HG03103 (cell line): ENCODE measurements around the gene SNAP47.
"Not testable (repeated sequence)": the region's sequence is repeated elsewhere in the genome, so short reads cannot be mapped to it uniquely, and the experiment has no call there.

Experiments
- ATAC-seq: cut with Tn5 transposase; IDR thresholded peaks from one replicate; pipeline ENCODE4 v1.9.1; 2021; ENCODE audit warnings: low read depth; ENCODE audit not compliant: unreplicated experiment

Gene SNAP47, protein sequence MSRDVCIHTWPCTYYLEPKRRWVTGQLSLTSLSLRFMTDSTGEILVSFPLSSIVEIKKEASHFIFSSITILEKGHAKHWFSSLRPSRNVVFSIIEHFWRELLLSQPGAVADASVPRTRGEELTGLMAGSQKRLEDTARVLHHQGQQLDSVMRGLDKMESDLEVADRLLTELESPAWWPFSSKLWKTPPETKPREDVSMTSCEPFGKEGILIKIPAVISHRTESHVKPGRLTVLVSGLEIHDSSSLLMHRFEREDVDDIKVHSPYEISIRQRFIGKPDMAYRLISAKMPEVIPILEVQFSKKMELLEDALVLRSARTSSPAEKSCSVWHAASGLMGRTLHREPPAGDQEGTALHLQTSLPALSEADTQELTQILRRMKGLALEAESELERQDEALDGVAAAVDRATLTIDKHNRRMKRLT

GRCh38 chr1:227734856-227735538 is at the start of gene SNAP47, which contains the start of gene JMJD4:
SNAP47 (plus strand) TSS chr1:227735435; CDS start chr1:227747737, 12,302 bp downstream.
JMJD4 (minus strand) TSS chr1:227735302; CDS start chr1:227735273, 29 bp downstream.
- peak; percentile 90 for ATAC-seq

DNA sequence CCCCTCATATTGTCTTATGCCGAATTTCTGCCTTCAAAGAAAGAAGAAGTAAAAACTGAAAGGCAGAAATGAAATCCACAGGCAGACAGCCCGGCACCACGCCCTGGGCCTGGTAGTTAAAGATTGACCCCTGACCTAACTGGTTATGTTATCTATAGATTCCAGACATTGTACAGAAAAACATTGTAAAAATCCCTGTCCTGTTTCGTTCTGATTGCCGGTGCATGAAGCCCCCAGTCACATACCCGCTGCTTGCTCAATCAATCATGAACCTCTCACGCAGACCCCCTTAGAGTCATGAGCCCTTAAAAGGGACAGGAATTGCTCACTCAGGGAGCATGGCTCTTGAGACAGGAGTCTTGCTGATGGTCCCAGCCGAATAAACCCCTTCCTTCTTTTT is 49.4 kb upstream of the SNAP47 start:
- no peak for ATAC-seq

- no peak for ATAC-seq
Measured at GRCh38 chr1:227697321-227697864, 37.8 kb upstream of the SNAP47 start.

DNA sequence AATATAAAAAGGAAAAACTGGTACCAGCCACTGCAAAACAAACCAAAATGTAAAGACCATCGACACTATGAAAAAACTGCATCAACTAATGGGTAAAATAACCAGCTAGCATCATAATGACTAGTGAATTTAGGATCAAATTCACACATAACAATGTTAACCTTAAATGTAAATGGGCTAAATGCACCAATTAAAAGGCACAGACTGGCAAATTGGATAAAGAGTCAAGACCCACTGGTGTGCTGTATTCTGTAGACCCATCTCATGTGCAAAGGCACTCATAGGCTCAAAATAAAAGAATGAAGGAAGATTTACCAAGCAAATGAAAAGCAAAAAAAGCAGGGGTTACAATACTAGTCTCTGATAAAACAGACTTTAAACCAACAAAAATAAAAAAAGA is 33.6 kb upstream of the SNAP47 start:
- not testable (repeated sequence) for ATAC-seq

- ATAC-seq = no peak
Measured at GRCh38 chr1:227707846-227708245, 27.4 kb upstream of the SNAP47 start.

DNA sequence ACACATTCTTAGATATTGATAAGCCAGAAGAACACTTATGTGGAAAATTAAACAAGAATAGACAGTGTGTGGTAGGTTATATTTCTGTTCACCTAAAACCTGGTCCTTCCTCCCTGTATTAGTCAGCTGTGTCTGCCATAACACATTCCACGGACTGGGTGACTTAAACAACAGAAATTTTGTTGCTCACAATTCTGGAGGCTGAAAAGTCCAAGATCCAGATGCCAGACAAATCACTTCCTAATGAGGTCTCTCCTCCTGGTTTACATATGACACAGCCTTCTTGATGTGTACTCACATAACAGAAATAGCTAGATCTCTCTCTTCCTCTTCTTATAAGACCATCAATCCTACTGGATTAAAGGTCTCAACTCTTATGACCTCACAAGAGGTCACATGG is 25.8 kb upstream of the SNAP47 start:
- no peak for ATAC-seq

GRCh38 chr1:227710474-227710873 is 24.8 kb upstream of the SNAP47 start:
- ATAC-seq = not testable (repeated sequence)

DNA sequence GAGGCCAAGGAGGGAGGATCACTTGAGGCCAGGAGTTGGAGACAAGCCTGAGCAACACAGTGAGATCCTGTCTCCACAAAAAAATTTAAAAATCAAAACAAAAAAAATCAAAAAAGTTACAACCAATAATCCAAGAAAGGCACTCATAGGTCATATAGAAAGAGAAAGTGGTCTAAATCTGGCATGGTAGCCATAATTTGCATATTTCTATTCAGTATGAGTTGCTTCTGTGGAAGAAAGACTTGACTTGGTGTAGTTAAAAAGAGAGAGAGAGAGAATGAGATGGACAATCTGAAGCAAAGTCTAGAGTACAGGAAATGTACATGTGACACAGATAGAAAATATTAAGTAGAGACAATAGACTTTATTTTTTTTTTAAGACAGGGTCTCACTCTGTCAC is 22.6 kb upstream of the SNAP47 start:
- no peak for ATAC-seq

DNA sequence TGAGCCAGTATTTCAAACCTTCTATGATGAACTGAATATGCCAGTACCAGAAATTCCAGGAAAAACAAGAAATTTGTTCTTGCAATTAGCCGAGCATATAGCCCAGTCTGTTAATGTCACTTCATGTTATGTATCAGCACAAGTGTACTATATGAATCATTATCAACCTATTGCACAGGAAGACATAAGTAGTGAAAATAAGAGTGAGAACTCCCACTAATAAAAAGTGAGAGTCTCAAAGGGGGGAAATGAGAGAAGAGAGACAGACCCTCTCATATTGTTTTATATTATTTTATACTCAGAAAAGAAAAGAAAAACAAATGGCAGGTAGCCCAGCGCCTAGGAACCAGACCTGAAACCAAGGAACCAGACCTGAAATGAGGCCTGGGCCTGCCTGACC is 16.3 kb upstream of the SNAP47 start:
- ATAC-seq = no peak

GRCh38 chr1:227723474-227723873 is 11.8 kb upstream of the SNAP47 start:
- ATAC-seq = no peak

GRCh38 chr1:227725046-227725445 is 10.2 kb upstream of the SNAP47 start:
- no peak for ATAC-seq

DNA sequence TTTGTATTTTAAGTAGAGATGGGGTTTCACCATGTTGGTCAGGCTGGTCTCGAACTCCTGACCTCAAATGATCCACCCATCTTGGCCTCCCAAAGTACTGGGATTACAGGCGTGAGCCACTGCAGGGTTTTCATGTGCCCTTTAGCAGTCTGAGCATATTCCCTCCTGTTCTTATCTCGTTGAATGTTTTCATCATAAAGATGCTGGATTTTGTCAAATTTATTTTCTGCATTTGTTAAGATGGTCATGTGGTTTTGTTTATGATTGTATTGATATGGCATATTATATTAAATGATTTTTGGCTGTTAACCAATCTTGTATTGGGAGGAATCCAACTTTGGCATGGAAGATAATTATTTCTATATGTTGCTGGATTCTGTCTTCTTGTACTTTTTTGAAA is 8.9 kb upstream of the SNAP47 start:
- no peak for ATAC-seq

GRCh38 chr1:227726924-227727599 is 8.2 kb upstream of the SNAP47 start:
- no peak for ATAC-seq

DNA sequence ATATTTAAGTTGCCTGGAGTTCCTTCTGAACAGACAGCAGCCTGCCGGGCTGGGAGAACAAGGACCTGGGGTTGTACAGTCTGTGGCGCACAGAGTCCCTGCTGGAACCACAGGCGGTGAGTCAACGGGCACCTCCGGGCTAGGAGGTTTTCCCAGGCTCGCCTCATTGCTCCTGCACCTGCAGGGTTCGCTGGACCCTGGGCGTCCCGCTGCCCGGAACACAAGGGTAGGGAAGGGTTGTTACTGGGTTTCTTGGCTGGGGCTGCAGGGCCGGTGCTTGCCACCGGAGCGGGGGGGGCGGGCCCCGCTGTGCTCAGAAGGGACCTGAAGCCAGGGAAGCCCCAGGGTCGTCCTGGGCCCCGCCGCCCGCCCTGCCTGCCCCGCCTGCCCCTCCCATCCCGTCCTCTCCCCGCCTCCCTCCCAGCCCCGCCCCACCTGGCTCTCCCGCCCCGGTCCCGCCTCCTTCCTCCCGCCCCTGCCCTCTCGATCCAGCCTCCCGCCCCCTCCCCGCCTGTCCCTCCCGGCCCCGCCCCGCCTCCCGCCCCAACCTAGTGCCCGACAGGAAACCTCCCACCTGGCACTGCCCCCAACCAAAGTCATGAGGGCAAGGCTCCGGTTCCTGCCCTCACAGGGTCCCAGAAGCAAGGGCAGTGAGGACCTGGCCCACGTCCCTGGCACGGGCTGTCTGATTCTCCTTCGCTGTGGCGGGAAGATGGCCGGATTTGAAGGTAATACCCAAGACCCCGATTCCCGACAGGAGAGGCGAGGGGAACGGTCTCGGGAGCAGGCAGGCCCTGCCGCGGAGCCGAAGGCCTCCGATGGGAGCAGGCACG is 7.0 kb upstream of the SNAP47 start:
- ATAC-seq = no peak

GRCh38 chr1:227728892-227729143 is 6.4 kb upstream of the SNAP47 start:
- ATAC-seq = no peak

DNA sequence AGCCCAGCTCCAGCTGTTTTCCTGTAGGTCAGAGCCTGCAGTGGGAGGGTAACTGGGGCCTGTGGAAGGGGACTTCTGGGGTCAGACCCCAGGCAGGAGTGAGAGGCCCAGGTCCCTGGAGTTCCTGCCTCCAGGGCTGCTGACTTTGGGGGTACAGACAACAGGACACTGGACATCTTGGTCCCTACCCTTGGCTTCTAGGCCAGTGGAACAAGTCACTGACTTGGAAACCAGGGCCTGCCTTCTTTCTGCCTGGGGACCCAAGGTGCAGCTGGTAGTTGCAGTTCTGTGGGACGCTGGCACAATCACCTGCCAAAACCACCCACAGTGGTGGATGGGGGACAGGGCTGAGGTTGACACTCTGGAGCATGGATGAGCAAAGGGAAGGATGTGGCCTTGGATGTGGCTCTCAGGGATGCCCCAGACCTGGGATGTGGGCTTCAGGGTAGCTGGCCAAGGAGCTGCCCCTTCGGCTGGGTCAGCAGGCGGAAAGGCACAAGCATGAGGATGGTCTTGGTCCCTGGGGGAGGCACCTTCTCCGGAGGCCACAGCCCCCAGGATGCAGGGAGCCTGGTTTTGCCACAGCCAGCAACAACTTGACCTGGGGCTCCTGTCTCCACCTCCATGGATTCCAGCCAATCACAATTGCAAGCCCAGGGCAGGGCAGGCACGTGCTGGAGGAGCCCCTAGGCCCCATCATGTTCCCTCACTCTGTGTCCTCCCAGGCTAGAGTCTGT is 5.9 kb upstream of the SNAP47 start:
- ATAC-seq = no peak

GRCh38 chr1:227729881-227730629 is 5.2 kb upstream of the SNAP47 start:
- no peak for ATAC-seq

DNA sequence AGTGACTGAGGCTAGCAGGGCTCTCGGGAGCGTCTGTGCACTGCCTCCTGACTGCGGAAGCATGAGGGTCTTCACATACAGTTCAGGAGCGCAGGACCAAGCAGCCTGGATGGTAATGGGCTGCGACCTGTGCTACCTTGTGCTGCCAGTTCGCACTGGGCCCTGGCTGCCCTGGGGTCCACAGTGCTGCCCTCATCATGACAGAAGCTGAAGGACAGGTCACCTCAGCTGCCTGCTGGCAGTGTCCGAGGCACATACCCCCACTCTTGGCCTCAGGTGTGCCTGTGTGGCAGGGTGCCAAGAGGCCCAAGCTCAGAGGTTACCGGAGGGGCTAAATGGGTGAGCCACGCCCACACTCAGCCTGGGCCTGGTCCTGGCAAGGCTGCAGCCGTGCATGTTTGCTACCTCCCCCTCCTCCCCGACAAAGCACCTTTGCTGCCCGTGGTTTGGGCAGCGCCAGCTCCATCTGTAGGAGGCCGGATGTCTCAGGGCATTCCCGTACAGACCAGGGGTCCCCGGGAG is 4.5 kb upstream of the SNAP47 start:
- no peak for ATAC-seq

GRCh38 chr1:227731241-227731677 is 4.0 kb upstream of the SNAP47 start:
- no peak for ATAC-seq
